Ovary (tissue), 3 donors: ENCODE data around the gene ITGA6.

Experiments
- EP300 ChIP-seq: sonication (generic); formaldehyde crosslinking; IDR thresholded peaks from one replicate; pipeline ENCODE4 v1.6.1; 2017; ENCODE audit warnings: antibody characterized with exemption
- POLR2A ChIP-seq: fragments of 450-650 bp; IDR thresholded peaks from one replicate; pipeline ENCODE4 v1.6.1; 2017; ENCODE audit warnings: antibody characterized with exemption, mild to moderate bottlenecking, moderate library complexity
- TF ChIP-seq, protein P1 (sequence below), 3 donors: fragments of 450-650 bp in 2 of 3; fragments of 200-600 bp in 1 of 3; IDR thresholded peaks; one replicate each; pipeline versions ENCODE4 v1.5.1 to v1.8.0; 2016 to 2022; ENCODE audit warnings: antibody characterized with exemption in 3 of 3, mild to moderate bottlenecking in 1 of 3
- donor health status: DM: no; HTN: no; CAD: no.

GRCh38 chr2:172539767-172540166, 112.4 kb downstream of the ITGA6 start:
- TF ChIP-seq, protein P1, sequence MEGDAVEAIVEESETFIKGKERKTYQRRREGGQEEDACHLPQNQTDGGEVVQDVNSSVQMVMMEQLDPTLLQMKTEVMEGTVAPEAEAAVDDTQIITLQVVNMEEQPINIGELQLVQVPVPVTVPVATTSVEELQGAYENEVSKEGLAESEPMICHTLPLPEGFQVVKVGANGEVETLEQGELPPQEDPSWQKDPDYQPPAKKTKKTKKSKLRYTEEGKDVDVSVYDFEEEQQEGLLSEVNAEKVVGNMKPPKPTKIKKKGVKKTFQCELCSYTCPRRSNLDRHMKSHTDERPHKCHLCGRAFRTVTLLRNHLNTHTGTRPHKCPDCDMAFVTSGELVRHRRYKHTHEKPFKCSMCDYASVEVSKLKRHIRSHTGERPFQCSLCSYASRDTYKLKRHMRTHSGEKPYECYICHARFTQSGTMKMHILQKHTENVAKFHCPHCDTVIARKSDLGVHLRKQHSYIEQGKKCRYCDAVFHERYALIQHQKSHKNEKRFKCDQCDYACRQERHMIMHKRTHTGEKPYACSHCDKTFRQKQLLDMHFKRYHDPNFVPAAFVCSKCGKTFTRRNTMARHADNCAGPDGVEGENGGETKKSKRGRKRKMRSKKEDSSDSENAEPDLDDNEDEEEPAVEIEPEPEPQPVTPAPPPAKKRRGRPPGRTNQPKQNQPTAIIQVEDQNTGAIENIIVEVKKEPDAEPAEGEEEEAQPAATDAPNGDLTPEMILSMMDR (IDR thresholded peaks at IDR 0.05) = no peak
- no peak for TF ChIP-seq POLR2A
- TF ChIP-seq EP300 = no peak
